Activated naive CD4-positive, alpha-beta T cell treated with anti-CD3 and anti-CD28 coated beads, Interleukin-2, amount 50 U/mL, for 24 hours (primary cell): Measurements from ENCODE around the gene JPT2.

ENCODE experiments used
- H3K27ac Mint-ChIP-seq: one replicate; pipeline ENCODE4 v1.8.0; 2021; ENCODE audit warnings: mild to moderate bottlenecking, mixed read lengths
- H3K27me3 Mint-ChIP-seq: one replicate; pipeline ENCODE4 v1.8.0; 2021; ENCODE audit warnings: mixed read lengths
- H3K36me3 Mint-ChIP-seq: one replicate; pipeline ENCODE4 v1.8.0; 2021; ENCODE audit warnings: mixed read lengths
- H3K4me1 Mint-ChIP-seq: one replicate; pipeline ENCODE4 v1.8.0; 2021; ENCODE audit warnings: mixed read lengths
- H3K4me3 Mint-ChIP-seq: one replicate; pipeline ENCODE4 v1.8.0; 2021; ENCODE audit warnings: mild to moderate bottlenecking, mixed read lengths
- H3K9me3 Mint-ChIP-seq: one replicate; pipeline ENCODE4 v1.8.0; 2021; ENCODE audit warnings: mixed read lengths

JPT2 gene

DNA sequence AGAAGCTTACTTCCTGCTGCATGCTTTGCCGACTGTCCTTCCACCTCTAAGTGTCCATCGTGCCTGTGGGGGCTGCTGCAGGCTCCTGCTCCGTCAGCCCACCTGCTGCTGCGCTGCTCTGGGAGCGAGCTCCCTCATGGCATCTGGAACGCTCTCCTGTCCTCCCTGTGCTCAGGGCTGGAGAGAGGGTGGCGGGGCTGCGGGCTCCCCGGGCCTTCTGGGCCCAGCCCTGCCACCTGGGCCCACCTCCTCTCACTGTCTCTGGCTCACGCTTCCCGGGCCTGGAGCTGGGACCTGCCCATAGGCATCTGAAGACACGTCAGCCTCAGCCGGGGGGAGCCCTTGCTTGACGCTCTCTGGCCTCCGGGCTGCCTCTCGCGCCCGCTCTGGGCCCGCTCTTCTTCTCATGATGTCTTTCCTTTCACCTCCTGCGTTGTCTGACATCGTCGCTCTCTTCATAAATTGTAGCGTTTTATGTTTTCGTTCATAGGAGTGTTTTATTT is 66.3 kb downstream of the JPT2 start:
- no peak overlapping the region for H3K27ac Mint-ChIP-seq
- H3K36me3 Mint-ChIP-seq = no peaks in the 10 kb centered on the region
- H3K9me3 Mint-ChIP-seq = no peaks in the 10 kb centered on the region
- no peaks in the 10 kb centered on the region for H3K27me3 Mint-ChIP-seq
- no peak overlapping the region for H3K4me3 Mint-ChIP-seq
- H3K4me1 Mint-ChIP-seq = no peaks in the 10 kb centered on the region

GRCh38 chr16:1745181-1745899 is 67.3 kb downstream of the JPT2 start:
- Mint-ChIP-seq H3K27me3 (no peaks in the 10 kb centered on the region), H3K4me1 (no peaks in the 10 kb centered on the region), H3K9me3 (no peaks in the 10 kb centered on the region), H3K4me3 (no peak overlapping the region), H3K27ac (no peak overlapping the region), H3K36me3 (no peaks in the 10 kb centered on the region)

DNA sequence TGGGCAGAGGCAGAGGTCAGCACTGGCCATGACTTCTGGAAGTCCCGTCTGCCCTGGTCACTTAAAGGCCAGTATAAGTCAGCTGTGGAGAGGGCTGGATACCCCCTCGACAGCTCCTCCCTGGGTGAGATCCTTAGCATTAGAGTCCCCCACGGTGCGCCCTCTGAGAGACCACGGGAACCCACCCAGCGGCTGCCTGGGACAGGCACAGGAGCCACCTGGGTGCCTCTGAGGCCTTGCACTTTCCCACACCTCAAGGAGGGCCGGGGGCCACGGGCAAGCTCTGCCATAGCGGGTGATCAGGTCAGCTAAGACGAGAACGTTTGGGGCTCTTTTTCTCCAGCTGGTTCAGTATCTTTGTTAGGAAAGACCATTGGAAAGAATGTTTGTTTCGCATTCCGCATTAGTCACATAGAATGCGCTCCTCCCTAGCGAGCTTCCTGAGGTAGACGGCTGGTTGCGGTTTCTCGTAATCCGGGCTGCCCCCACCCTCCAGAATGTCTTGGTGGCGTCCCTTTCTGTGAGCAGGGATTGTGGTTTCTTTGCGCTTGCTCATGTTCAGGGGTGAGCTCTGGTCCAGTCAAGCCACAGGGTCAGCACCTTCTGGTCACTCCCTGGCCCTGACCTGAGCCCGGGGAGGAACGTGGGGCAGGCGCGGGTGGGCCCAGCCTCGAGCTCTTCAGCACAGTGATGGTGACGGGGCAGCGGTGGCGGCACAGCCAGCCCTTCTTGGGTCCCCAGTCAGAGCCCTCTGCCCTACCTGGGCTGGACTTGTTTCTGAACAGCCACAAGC is 68.0 kb downstream of the JPT2 start:
- Mint-ChIP-seq H3K4me1 (no peaks in the 10 kb centered on the region), H3K9me3 (no peaks in the 10 kb centered on the region), H3K27ac (no peak overlapping the region), H3K4me3 (no peak overlapping the region), H3K36me3 (no peaks in the 10 kb centered on the region), H3K27me3 (no peaks in the 10 kb centered on the region)

- H3K4me1 Mint-ChIP-seq = no peaks in the 10 kb centered on the region
- H3K36me3 Mint-ChIP-seq = no peaks in the 10 kb centered on the region
- H3K27ac Mint-ChIP-seq = no peak overlapping the region
- H3K27me3 Mint-ChIP-seq = no peaks in the 10 kb centered on the region
- no peaks in the 10 kb centered on the region for H3K9me3 Mint-ChIP-seq
- H3K4me3 Mint-ChIP-seq = no peak overlapping the region
These were observed 68.7 kb downstream of the JPT2 start for GRCh38 chr16:1746693-1747195.

- Mint-ChIP-seq H3K9me3 (no peaks in the 10 kb centered on the region), H3K4me3 (no peak overlapping the region), H3K36me3 (no peaks in the 10 kb centered on the region), H3K27ac (no peak overlapping the region), H3K4me1 (no peaks in the 10 kb centered on the region), H3K27me3 (no peaks in the 10 kb centered on the region)
These were observed 69.9 kb downstream of the JPT2 start for GRCh38 chr16:1747934-1748333.

GRCh38 chr16:1749152-1750117 is 71.4 kb downstream of the JPT2 start:
- Mint-ChIP-seq H3K27ac (no peak overlapping the region), H3K27me3 (no peaks in the 10 kb centered on the region), H3K9me3 (no peaks in the 10 kb centered on the region), H3K36me3 (no peaks in the 10 kb centered on the region), H3K4me1 (no peaks in the 10 kb centered on the region), H3K4me3 (no peak overlapping the region)
